ENCODE results near the gene DBN1.

Gene DBN1

DNA sequence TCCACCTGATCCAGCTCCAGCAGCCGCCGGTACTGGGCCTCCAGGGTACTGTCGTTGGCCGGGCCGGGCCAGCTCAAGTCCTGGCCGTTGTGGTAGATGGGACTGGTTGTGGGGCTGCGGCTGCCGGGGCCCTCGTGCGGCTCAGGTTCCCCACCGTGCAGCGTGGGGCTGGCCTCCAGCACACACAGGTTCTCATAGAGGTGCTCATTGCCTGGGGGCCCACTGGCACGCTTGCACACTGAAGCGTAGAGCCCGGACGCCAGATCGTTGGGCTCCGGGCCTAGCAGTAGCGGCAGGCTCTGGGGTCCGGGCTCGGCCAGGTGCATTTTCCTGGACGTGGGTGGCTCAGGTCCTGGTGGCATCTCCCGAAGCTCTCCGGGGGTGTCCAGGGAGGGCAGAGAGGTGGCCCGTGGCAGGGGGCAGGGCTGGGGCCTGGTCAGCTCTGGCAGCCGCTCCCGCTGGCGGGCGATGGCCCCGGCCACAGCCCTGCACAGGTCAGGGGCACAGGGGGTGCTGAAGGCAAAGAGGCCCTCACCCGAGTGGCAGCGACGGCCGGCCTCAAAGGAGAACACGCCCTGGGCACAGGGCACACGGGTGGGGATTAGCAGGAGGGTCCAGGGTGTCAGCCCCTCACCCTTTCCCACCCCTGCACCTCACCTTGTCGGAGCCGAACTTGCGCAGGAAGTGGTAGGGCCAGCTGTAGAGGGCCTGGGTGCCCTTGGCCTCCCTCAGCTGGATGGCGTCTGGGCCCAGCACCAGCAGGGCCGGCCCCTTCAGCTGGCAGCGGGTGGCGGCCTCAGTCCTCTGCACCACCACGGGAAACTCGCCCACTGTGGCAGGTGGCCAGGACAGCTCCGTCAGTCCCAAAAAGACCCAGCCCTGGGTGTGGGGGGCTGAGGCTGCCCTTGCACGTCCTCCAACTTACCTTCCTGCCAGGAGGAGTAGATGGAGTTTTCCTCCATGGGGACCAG is 30.9 kb upstream of the DBN1 start:
- no peak for DNase-seq

DNA sequence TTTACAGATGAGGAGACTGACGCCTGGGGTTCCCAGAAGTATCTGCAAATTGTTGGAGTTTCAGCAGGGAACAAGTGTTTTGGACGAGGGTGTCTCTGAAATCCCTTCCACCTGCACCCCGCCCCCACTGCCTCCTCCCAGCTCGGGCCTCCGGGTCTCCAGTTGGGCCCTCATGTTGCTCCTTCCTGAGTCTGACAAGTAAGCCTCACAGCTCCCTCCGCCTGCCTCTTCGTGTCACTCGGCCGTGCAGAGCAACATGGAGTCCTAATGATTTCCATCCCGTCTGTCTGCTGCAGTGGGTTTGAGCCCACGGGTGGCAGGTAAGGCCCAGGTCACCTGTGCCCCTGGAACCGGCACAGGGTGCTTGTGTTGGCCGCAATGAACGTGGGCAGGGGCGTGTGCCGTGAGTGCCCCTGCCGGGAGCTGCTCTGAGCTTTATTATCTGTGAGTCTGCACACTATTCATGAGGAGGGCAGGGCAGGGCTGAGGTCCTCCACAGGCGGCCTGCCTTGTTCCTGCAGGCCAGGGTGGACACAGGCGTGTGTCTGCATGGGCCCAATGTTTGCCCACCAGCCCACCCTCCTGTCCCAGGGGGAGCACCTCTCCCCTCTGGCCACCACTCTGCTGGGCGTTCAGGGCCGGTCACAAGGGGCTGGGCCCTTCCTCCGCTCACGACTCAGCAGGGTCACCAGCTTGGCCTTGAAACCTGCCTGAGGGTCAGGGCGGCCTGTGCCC is 30.1 kb upstream of the DBN1 start:
- DNase-seq, result no peak

DNA sequence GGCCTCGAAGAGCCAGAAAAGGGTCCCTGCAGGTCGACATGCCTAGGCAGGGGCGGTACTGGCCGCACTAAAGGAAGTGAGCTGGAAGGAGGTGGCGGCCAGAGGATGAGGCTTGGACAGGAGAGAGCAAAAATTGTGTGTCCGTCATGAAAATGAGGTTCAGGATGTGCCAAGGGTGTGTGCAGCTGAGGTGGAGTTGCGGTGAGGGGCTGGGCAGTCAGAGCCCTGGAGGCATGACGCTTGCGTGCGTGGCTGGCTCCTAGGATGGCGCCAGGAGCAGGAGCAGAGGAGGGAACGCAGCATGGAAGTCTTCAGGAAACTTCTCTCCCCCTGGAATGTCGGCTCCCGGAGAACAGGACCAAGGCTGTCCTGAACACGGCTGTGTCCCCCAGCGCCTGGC is 29.5 kb upstream of the DBN1 start:
- DNase-seq, result no peak

DNA sequence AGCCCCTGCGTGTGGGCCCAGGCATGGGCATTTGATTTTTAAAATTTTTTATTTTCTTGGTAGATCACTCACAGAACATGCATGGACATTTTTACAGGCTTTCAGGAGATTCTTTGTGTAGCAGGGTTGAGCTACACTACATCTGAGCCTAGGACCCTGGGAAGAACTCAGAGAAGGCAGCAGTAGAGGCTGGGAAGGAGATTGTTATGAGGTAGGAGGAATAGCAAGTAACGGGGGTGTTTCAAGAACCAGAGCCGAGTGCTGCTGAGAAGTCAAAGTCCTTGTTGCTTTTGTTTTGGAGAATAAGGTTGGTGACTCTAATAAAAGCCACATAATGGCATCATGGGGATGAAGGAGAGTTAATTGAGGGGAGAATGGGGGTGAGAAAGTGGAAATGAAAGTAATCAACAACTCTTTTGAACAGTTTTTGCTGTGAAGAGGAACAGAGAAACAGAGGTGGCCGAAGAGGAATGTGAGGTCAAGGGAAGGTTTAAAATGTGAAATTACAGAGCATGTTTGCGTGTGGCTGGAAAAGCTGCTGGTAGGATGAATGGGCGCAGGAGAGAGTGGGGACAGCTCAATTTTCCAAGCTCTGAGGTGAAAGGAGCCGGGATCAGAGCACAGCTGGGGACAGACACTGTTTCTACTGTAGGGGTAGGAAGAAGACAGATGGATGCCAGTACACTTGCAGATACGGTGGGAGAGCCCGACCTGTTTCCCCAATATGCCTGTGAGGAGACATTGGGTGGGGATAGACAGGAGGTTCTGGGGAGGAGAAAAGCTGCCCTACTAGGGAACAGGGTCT is 28.6 kb upstream of the DBN1 start:
- DNase-seq, result no peak

DNA sequence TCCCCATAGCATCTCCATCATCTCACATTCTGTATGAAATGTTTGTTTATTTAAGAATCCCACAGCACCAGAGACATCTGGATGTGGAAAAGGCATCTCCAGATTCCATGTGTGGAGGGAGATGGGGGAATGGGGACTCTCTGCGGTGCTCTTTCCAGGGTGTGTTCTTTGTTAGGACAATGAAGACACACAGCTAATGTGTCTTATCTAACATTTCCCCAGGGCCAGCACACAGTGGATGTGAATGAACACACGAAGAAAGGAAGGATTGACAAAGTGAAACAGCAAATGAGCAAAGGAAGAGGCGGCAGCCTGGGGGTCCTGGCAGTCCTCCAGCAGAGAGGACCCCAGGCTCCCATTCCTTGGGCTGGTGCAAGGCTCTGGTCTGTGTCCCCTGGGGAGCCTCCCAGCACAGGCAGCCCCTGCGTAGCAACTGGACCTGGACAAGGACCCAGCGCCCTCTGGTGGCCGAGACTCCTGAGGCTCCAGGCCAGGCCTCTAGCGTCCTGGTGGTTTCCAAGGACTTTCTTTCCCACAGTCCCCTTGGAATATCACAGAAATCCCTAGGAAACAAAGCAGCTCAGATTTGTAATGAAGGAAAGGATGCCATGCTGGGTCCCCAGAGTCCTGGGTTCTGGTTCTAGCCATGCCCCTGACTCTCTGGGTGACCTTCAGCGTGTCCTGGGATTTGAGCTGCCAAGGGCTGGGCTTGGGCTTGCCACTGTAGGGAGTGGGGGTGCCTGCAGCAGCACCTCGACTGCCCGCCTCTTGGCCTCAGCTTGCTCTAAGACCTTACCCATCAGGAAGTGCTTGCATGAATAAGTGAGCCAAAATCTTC is 27.5 kb upstream of the DBN1 start:
- DNase-seq, result peak; percentile 54

DNA sequence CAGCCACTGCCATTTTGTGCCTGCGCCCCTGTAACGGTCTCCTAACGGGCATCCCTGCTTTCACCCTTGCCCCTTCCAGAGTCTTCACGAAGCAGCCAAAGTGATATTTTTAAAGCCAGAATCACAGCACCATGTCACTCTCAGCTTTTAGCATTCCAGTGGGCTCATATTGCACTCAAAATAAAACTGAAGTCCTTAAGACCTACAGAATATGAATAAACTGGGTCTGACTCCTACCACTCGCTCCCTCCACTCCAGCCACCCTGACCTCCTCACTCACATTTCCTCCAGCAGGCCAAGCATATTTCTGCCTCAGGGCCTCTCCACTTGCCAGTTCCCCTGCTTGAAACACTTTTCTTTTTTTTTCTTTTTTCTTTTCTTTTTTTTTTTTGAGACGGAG is 26.4 kb upstream of the DBN1 start:
- DNase-seq, result no peak

DNA sequence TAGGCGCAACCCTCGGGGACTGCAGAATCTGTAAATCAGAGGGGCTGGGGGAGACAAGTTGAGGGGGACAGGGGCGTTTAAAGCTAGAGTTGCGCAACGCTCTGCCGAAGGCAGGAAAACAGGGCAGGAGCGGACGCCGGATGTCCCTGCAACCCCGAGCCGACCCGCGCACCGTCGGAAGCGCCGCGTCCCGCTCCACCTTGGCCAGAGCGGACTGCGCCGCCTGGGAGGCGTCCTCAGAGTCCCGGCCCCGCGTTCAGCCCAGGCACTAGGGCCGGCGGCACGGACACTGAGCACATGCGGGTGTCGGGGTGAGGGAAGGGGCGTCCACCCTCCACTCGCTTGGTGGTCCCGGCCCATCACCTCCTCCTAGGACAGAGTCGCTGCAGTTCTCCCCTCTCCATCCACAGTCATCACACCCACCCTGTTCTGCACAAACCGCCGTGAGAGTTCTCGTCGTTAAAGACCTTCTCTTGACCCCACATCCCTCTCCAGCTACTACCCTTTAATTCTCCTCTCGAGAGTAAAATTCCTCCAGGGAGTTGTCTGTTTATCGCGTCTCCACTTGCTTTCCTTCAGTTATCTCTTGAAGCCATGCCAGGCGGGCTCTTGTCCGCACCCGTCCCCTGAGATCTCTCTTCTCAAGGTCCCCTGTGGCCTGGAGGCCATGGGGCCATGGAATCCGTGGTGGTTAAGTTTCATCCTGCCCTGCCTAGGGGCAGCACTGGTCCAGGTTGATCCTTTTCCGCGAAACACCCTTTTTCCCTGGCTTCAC is 24.8 kb upstream of the DBN1 start:
- DNase-seq, result no peak

DNA sequence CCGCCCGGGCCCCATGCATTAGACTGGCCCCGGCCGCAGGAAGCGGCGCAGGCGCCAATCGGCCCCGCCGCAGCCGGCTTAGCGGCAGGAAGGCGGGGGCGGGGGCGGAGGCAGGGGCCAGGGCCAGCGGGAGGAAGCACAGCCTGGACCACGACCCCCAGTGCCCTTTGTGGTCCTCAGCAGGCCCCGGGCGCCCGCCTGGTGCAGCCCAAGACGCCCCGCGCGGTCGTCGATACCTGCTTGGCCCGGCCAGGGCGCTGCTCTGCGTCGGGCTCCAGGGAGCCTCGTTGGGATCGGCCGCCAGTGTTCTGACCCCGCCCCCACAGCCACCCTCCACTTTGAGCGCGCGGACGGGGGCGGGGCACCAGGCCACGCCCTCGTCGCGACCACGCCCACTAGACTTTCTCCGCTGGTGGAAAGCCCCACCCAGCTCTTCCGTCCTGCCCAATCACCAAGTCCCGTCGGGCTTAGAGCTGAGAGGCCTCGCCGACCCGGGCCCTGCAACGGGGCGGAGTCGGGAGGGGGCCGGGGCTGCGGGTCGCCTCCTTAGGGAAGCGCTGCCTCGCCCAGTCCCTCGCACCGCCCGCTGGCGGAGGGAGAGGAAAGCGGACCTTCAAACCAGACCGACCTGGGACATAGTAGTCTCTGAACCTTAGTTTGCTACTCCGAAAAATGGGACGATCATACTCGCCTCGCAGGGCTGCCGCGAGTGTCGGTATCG is 24.0 kb upstream of the DBN1 start, which contains the start of gene PDLIM7:
Gene PDLIM7, minus strand, starts transcription at position 313 of the 721 bp plus-strand sequence. CDS start 1,092 bp downstream, outside the sequence.
- peak; percentile 94 for DNase-seq

DNA sequence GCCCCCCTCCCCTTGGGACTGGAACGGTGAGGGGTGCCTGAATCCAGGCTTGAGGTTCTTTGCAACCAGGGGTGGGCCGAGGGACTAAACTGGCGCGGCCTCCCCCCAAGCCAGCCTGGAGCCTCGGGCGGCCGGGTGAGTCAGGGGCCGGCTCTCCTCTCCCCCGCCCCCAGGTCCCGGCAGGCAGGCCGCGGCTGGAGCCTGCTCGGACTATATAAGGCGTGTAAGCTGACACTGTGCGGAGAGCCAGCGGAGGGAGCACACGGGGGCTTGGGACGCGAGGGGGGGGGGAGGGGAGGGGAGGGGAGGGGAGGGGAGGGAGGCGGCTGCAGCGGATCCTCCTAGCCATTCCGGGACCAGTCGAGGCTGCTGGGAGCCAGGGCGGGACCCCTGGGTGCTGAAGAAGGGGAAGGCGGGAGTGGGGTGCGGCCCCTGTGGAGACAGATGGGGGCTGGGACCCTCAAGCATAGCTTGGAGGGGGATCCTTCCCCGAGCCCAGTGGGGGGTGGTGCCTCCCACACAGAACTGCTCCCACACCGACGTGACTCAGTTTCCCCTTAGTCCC is 23.4 kb upstream of the DBN1 start:
- DNase-seq, result peak; percentile 83

DNA sequence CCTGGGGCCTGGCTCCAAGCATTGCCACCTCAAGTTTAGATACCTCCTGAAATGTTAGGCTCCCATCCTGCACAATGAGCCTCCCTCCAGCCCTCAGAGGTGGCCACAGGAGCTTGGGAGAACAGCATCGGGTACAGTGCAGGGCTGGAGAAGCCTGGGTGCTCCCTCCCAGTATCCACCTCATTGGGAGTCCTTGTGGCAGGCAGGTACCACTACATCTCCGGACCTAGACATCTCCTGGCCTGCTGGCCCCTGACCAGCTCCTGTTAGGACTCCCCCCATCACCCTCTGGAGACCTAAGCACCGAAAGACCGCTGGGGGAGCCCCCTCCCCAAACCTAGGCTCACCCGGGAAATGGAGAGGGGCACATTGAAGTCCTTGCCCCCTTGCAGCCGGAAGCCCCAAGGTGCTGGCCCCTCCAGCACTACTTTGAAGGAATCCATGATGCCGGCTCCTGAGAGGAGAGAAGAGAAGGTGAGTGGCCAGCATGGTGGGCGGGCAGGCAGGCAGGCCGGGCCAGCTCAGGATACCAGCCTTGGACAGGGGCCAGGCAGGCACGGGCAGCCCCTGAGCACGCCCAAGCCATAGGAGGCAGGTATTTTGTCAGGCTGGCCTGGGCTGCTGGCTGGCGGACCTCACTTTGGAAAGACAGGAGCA is 22.8 kb upstream of the DBN1 start:
- no peak for DNase-seq

DNA sequence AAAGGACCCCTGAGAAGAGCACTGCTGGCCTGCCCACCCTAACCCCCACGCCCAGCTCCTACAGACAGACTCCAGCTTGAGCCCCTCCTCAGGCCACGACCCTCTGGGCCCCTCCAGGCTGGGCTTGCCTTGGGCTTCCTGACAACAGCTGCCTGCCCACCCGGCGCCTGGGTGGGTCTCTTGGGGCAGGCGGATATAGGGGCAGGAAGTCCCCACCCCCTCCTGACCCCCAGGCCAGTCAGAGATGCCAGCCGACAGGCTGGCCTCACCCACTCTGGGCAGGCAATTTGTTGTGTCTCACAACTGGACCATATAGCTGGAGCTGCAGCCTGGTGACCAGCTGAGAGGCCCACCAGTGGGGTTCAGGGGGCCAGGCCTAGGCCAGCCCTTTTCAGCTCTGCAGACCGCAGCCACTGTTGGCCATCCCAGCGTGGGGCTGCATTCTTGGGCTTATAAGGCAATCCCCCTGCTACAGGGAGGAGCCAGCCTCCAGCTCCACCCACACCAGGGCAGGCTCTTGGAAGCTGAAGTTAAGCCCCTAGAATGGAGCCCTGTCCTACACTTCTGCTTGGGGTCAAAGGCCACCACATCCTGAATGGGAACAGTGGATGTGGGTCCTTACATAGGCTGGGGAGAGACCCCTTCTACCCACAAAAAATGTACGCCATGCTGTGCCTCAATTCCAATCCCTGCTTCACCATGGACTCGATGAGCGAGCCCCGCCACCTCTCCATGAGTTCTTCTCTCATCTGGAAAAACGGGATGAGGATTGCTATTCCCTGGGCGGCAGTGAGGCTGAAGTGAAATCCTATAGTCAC is 22.0 kb upstream of the DBN1 start:
- DNase-seq, result peak; percentile 49

DNA sequence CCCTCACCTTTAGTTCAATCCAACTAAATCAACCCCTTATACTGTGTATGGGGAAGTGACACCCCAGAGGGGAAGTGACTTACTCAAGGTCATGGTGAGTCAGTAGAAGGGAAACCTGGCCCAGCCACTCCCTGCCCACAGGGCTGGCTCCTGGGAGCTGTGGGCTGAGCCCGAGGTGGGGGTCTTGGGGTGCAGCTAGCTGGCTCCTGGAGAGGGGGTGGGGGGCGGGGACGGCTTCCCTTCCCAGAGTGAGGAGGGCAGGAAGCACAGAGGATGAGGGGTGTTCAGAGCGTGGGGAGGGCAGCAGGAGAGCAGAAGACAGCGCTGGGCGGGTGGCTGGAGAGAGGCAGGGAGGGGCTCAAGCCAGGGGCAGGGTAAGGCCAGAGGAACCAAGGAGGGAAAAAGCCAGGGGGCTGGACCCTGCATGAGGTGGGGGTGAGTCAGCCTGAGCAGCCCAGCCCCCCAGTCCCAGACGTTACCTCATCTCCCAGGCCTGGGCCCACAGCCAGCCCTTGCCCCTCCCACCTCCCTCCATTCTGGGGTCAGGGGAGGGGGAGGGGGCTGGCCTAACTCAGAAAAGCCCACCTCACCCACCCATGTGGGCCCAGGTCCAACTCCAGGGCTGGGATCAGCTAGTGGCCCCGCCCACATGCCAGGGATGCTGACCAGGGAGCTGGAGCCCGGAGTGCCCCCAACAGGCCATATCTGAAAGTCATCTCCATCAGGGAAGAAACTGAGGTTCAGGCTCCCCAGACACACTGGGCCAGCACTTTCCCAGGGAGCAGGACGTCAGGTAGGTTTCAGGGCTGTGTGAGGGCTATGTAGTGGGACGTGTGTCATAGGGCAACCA is 21.1 kb upstream of the DBN1 start:
- peak; percentile 89 for DNase-seq

DNA sequence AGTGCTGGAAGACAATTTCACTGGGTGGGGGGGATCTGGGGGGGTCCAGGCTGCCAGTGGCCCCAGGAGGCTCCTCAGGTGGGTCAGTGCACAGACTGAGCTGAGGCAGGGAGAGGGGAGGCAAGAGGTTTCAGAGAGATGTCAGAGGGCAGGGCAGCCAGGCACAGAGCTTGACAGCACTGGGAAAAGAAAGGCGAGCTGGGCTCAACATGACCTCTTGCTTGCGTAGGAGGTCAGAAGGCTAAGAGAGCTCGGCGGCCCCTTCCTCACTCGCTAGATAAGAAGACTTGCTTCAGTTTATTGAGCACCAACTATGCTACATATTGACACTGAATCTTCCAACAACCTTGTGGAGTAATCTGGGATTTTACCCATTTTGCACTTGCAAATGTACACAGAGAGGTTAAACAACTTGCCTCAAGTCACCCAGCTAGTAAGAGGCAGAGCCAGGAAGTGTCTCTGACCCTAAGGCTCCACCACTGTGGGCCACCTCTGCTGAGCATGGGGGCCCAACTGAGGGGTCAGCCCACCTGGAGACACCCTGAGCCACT is 20.4 kb upstream of the DBN1 start:
- DNase-seq, result no peak

DNA sequence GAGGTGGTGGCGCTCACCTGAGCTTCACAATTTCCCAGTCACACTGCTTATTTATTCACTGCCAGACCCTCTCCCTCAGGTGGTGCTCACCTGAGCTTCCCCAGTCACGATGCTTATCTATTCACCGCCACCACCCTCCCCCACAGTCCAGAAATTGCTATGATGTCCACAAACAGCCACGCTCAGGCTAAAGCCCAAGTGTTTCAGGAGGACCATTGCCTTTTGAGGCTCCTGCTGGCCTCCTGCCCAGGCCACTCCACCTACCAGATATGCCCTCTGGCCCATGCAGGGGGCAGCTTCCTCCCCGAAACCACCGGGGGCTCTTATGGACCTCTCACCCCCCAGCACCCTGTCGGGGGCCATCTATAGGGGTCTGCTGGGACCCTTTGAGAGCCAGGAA is 19.4 kb upstream of the DBN1 start:
- DNase-seq, result no peak

DNA sequence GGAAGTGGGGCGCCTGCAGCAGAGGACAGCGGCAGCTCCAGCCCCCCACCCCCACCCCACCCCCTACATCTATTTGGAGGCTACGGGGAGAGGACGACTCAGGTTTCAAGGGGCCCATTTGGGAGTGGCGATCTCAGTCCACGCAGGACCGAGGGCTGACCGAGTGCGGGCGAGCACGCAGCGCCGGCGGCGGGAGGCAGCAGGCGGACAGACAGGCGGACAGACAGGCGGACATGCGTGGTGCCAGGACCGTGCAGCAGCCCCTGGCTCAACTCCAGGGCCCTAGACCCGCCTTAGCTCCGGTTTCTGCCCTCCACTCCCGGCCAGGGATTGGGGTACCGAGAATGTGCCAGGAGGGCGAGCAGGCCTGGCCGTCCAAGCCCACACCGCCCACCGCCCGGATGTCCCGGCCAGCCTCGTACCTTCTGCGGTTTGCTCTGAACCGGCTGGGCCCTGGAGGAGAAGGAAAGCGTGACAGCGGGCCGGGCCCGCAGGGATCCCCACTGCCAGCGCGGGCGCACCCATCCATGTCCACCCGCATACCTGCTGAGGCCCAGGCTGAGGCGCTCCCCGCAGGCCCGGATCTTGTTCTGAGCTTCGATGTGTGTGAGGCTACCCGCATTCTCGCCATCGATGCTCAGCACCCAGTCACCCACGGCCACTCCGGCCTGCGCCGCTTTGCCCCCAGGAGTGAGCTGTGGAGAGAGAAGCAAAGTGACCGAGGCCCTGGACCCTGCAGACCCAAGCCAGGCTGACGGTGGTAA is 18.7 kb upstream of the DBN1 start:
- DNase-seq, result no peak

DNA sequence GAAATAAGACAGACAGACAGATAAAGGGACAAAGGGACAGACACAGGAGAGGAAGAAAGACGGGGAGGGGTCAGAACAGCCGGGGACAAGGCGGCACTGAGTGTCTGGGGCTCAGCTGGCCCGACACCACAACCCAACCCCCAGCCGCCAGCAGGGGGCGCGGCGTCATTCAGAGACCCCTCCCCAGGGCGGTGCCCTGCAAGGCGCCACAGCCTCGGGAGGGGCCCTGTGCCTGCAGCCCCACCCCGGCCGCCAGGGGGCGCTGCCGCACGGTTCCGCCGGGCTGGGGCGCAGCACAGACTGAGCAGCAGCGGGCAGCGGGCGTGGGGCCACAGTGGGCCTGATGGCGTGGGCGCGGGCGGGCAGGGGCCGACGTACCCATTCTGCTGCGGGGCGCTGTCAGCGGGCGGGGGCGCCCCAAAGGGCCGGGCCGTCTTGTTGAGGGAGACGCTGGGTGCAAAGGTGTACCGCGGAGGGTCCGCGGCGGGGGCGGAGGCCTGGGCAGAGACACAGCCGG is 18.1 kb upstream of the DBN1 start:
- DNase-seq, result no peak
